ENCODE results near the gene SLC22A14. TPM values are rescaled to one million over a fixed set of nuclear protein-coding genes. Genes with fewer than 3 reads are reported as not detected.

The SLC22A14 gene
- total RNA-seq, 1 experiment from 2014 or later = not detected

- no peak for TF ChIP-seq TEAD4 (CRISPR knock-in tag; IDR thresholded peaks at IDR 0.05)
- TF ChIP-seq MYBL2 (CRISPR knock-in tag; IDR thresholded peaks at IDR 0.05) = no peak
- TF ChIP-seq PRRX2 (CRISPR knock-in tag; IDR thresholded peaks at IDR 0.05) = no peak
- TF ChIP-seq SMAD3 (CRISPR knock-in tag; IDR thresholded peaks at IDR 0.05; ENCODE audit: borderline replicate concordance) = no peak
- TF ChIP-seq ETV6 (CRISPR knock-in tag; IDR thresholded peaks at IDR 0.05) = no peak
- TF ChIP-seq KAT7 (CRISPR knock-in tag; IDR thresholded peaks at IDR 0.05; ENCODE audit: borderline replicate concordance) = no peak
- no peak for TF ChIP-seq GTF2I (CRISPR knock-in tag; conservative IDR thresholded peaks at IDR 0.05)
- no peak for TF ChIP-seq MAX (CRISPR knock-in tag; IDR thresholded peaks at IDR 0.05)
- no peak for TF ChIP-seq E2F1 (CRISPR knock-in tag; IDR thresholded peaks at IDR 0.05)
- peaks cover 27% of the 10 kb centered on the region for H3K4me1 Mint-ChIP-seq
- ATAC-seq (peak; percentile 79), DNase-seq (ENCODE audit: low spot score) (no peak)
- H3K36me3 Mint-ChIP-seq = no peaks in the 10 kb centered on the region
- H3K9me3 Mint-ChIP-seq = no peaks in the 10 kb centered on the region; the same call in 1 of the 2 replicates
- ChIA-PET POLR2A (no interaction called here), CTCF (no interaction called here)
- H3K4me3 Mint-ChIP-seq = no peak overlapping the region
- no peaks in the 10 kb centered on the region for H3K27me3 Mint-ChIP-seq (ENCODE audit: low read depth)
- no peak overlapping the region for H3K27ac Mint-ChIP-seq
Measured at GRCh38 chr3:38267662-38268061, 14.4 kb upstream of the SLC22A14 start.

- no peak for DNase-seq (ENCODE audit: low spot score)
- peaks cover 27% of the 10 kb centered on the region for H3K4me1 Mint-ChIP-seq
- no peaks in the 10 kb centered on the region for H3K27me3 Mint-ChIP-seq (ENCODE audit: low read depth)
- ATAC-seq = no peak
- no peaks in the 10 kb centered on the region for H3K36me3 Mint-ChIP-seq
- no peak overlapping the region for H3K27ac Mint-ChIP-seq
- no peaks in the 10 kb centered on the region; the same call in 1 of the 2 replicates for H3K9me3 Mint-ChIP-seq
- H3K4me3 Mint-ChIP-seq = no peak overlapping the region
- CTCF ChIA-PET = no interaction called here
- POLR2A ChIA-PET = no interaction called here
- no peak for TF ChIP-seq CTCF (IDR thresholded peaks at IDR 0.05)
- TF ChIP-seq TEAD1 (CRISPR knock-in tag; IDR thresholded peaks at IDR 0.05) = no peak
- TF ChIP-seq ZNF281 (CRISPR knock-in tag; IDR thresholded peaks at IDR 0.05) = no peak
- no peak for TF ChIP-seq USF2 (CRISPR knock-in tag; IDR thresholded peaks at IDR 0.05)
- TF ChIP-seq ELF4 (CRISPR knock-in tag; IDR thresholded peaks at IDR 0.05; ENCODE audit: low read depth) = no peak
- no peak for TF ChIP-seq FOXK1 (CRISPR knock-in tag; IDR thresholded peaks at IDR 0.05)
- no peak for TF ChIP-seq IRF2 (CRISPR knock-in tag; IDR thresholded peaks at IDR 0.05; ENCODE audit: borderline replicate concordance, low read depth)
- TF ChIP-seq ZNF232 (CRISPR knock-in tag; IDR thresholded peaks at IDR 0.05) = no peak
- no peak for TF ChIP-seq CBFB (CRISPR knock-in tag; IDR thresholded peaks at IDR 0.05; ENCODE audit: low read depth)
- no peak for TF ChIP-seq E2F4 (CRISPR knock-in tag; IDR thresholded peaks at IDR 0.05; ENCODE audit: borderline replicate concordance, low read depth)
- no peak for TF ChIP-seq ATF2 (CRISPR knock-in tag; IDR thresholded peaks at IDR 0.05; ENCODE audit: borderline replicate concordance, low read depth)
- TF ChIP-seq, protein P1, sequence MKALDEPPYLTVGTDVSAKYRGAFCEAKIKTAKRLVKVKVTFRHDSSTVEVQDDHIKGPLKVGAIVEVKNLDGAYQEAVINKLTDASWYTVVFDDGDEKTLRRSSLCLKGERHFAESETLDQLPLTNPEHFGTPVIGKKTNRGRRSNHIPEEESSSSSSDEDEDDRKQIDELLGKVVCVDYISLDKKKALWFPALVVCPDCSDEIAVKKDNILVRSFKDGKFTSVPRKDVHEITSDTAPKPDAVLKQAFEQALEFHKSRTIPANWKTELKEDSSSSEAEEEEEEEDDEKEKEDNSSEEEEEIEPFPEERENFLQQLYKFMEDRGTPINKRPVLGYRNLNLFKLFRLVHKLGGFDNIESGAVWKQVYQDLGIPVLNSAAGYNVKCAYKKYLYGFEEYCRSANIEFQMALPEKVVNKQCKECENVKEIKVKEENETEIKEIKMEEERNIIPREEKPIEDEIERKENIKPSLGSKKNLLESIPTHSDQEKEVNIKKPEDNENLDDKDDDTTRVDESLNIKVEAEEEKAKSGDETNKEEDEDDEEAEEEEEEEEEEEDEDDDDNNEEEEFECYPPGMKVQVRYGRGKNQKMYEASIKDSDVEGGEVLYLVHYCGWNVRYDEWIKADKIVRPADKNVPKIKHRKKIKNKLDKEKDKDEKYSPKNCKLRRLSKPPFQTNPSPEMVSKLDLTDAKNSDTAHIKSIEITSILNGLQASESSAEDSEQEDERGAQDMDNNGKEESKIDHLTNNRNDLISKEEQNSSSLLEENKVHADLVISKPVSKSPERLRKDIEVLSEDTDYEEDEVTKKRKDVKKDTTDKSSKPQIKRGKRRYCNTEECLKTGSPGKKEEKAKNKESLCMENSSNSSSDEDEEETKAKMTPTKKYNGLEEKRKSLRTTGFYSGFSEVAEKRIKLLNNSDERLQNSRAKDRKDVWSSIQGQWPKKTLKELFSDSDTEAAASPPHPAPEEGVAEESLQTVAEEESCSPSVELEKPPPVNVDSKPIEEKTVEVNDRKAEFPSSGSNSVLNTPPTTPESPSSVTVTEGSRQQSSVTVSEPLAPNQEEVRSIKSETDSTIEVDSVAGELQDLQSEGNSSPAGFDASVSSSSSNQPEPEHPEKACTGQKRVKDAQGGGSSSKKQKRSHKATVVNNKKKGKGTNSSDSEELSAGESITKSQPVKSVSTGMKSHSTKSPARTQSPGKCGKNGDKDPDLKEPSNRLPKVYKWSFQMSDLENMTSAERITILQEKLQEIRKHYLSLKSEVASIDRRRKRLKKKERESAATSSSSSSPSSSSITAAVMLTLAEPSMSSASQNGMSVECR (CRISPR knock-in tag; IDR thresholded peaks at IDR 0.05; ENCODE audit: borderline replicate concordance) = no peak
Measured at GRCh38 chr3:38268087-38268486, 14.0 kb upstream of the SLC22A14 start.
